Endothelial cell of umbilical vein (primary cell): ENCODE results near the gene POU2AF1. TPM values are rescaled to one million over a fixed set of nuclear protein-coding genes. Genes with fewer than 3 reads are reported as not detected.

ENCODE experiments used
- BruUV-seq: library from RNA; stranded (reverse); fragments of 400-500 nt; replicated peaks from 2 replicates; lab custom pipeline; 2021; lab: Mats Ljungman, UMichigan
- CTCF ChIA-PET: fragments of 300-600, 350-600 bp; sonication (Branson Sonifier 250); formaldehyde crosslinking; loops from one replicate; lab custom pipeline; 2021; ENCODE audit warnings: antibody characterized with exemption, inconsistent platforms; lab: Charles Lee
- POLR2A ChIA-PET: fragments of 300-600, 350-600 bp; sonication (Branson Sonifier 250); formaldehyde crosslinking; loops from one replicate; lab custom pipeline; 2021; ENCODE audit warnings: antibody characterized with exemption, inconsistent platforms; lab: Charles Lee
- DNase-seq: peaks from one replicate; pipeline ENCODE4 v3.0.0-alpha.2; 2011; ENCODE audit warnings: low read depth, low spot score
- FAIRE-seq: peaks from 2 replicates; lab custom pipeline; 2011; peaks lifted over from hg19 to GRCh38; lab: Jason Lieb, UNC
- H2AFZ ChIP-seq: 2 replicates; pipeline ENCODE4 v1.6.0; 2012; ENCODE audit warnings: low read depth, low read length, control low read depth, inconsistent platforms
- H3K27ac ChIP-seq: 2 replicates; pipeline ENCODE4 v1.5.1; 2011; ENCODE audit warnings: low read depth, mild to moderate bottlenecking, control low read depth, low read length, moderate library complexity; ENCODE audit not compliant: insufficient read depth
- H3K27me3 ChIP-seq, 2 experiments: 2 replicates each; pipeline versions ENCODE4 v1.6.0 to v1.6.1; 2011; ENCODE audit warnings: low read length in 2 of 2, mixed read lengths in 1 of 2; ENCODE audit not compliant: control insufficient read depth in 2 of 2, insufficient read depth in 2 of 2
- H3K36me3 ChIP-seq, 2 experiments: 2 replicates in 1 of 2; 3 replicates in 1 of 2; pipeline ENCODE4 v1.5.1; 2011; ENCODE audit warnings: low read length in 2 of 2, mild to moderate bottlenecking in 1 of 2, moderate library complexity in 1 of 2; ENCODE audit not compliant: control insufficient read depth in 2 of 2, insufficient read depth in 2 of 2; ENCODE audit errors: extremely low read depth in 1 of 2
- H3K4me1 ChIP-seq: 3 replicates; pipeline ENCODE4 v1.5.1; 2011; ENCODE audit warnings: mild to moderate bottlenecking, low read length; ENCODE audit not compliant: control insufficient read depth, insufficient read depth; ENCODE audit errors: extremely low read depth
- H3K4me2 ChIP-seq: 2 replicates; pipeline ENCODE4 v1.6.1; 2011; ENCODE audit warnings: low read length, control low read depth, mixed read lengths; ENCODE audit not compliant: insufficient read depth
- H3K4me3 ChIP-seq, 3 experiments: fragments of 200-600 bp in 1 of 3; sonication (generic), shearing (Covaris generic) in 1 of 3; replicated peaks in 1 of 3; 2 replicates each; pipeline ENCODE4 v1.5.1; 2011 to 2016; ENCODE audit warnings: control low read depth in 3 of 3, low read length in 3 of 3, mild to moderate bottlenecking in 2 of 3, inconsistent platforms in 1 of 3, low read depth in 1 of 3, moderate library complexity in 1 of 3; ENCODE audit not compliant: insufficient read depth in 1 of 3
- H3K79me2 ChIP-seq: 2 replicates; pipeline ENCODE4 v1.6.0; 2012; ENCODE audit warnings: low read length, inconsistent platforms; ENCODE audit not compliant: control insufficient read depth, insufficient read depth
- H3K9ac ChIP-seq: replicated peaks from 2 replicates; pipeline ENCODE3; 2011; ENCODE audit warnings: low read length, control low read depth; ENCODE audit not compliant: insufficient read depth; ENCODE audit errors: extremely low read depth
- H3K9me1 ChIP-seq: replicated peaks from 3 replicates; pipeline ENCODE4 v1.6.0; 2011; ENCODE audit warnings: mild to moderate bottlenecking, low read length; ENCODE audit not compliant: control insufficient read depth, insufficient read depth; ENCODE audit errors: extremely low read depth
- H3K9me3 ChIP-seq: replicated peaks from 2 replicates; pipeline ENCODE4 v1.5.1; 2012; ENCODE audit warnings: low read length, inconsistent platforms; ENCODE audit not compliant: control insufficient read depth, insufficient read depth
- H4K20me1 ChIP-seq: replicated peaks from 2 replicates; pipeline ENCODE3; 2011; ENCODE audit warnings: mild to moderate bottlenecking, low read length; ENCODE audit not compliant: control insufficient read depth, insufficient read depth; ENCODE audit errors: extremely low read depth
- GATA2 ChIP-seq: IDR thresholded peaks from 2 replicates; pipeline ENCODE4 v1.7.0; 2011; ENCODE audit warnings: low read depth, mild to moderate bottlenecking, moderate library complexity, mixed read lengths, low read length; ENCODE audit not compliant: insufficient read length, insufficient read depth
- JUN ChIP-seq: IDR thresholded peaks from 2 replicates; pipeline ENCODE4 v1.6.1; 2011; ENCODE audit warnings: borderline replicate concordance, low read depth; ENCODE audit not compliant: insufficient read length, insufficient read depth
- MYC ChIP-seq: IDR thresholded peaks from one replicate; pipeline ENCODE4 v1.6.1; 2011; ENCODE audit warnings: mild to moderate bottlenecking, low read depth, low read length
- dilution Hi-C: fragments of 300-500 bp; cut with MboI; formaldehyde crosslinking; loops from one replicate; pipeline ENCODE4 v1.15.0; 2019; ENCODE audit warnings: low sequenced_read_pairs; ENCODE audit not compliant: extremely low pct_ligation_motif_present
- intact Hi-C: fragments of 100-400 bp; cut with micrococcal nuclease; formaldehyde crosslinking; loops from one replicate; pipeline ENCODE4 v1.10.0; 2022
- polyA plus RNA-seq, 4 experiments: library from polyadenylated mRNA; depleted of rRNA in 3 of 4; stranded (reverse) in 3 of 4; unstranded in 1 of 4; fragments of >200 nt; gene quantifications; 2 replicates each; pipeline versions ENCODE4 v1.2.1 to v1.2.3, GENCODE V29; 2011 to 2012; ENCODE audit warnings: missing spikeins in 1 of 4
- total RNA-seq: library from RNA; stranded (reverse); gene quantifications from 2 replicates; pipeline ENCODE4 v1.2.3, GENCODE V29; 2021
- TF ChIP-seq, protein P1 (sequence below), 2 donors: IDR thresholded peaks; 1 replicate in 1 of 2; 2 replicates in 1 of 2; pipeline ENCODE4 v1.5.1; 2011; ENCODE audit warnings: low read length in 2 of 2, mild to moderate bottlenecking in 2 of 2, moderate library complexity in 2 of 2, control low read depth in 1 of 2, inconsistent platforms in 1 of 2, low read depth in 1 of 2; ENCODE audit not compliant: insufficient read depth in 1 of 2; ENCODE audit errors: extremely low read depth in 1 of 2
- TF ChIP-seq, protein P2 (sequence below): IDR thresholded peaks from 2 replicates; pipeline ENCODE4 v1.6.1; 2011; ENCODE audit not compliant: insufficient read depth, insufficient read length

Gene POU2AF1
- total and polyA plus RNA-seq, 2 donors (not counting 3 experiments of a cell fraction or from before 2014, with no cell fraction given): not detected

DNA sequence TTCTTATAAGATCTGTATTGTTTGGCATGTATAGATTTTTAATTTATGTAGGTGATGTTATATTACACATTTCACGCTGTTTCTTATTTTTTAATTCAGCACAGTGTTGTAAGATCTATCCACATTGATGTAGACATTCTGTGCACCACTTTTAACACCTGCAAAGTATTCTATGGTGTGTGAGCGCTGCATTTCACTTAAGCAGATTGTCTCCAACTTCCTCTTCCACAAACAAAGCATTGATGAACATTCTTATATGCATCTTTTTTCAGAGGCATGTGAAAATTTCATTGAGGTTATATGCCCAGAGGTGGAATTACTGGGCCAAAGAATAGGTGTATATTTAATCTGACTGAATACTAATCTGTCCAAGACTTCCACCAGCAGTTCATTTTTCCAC lies 3.4 kb upstream of the POU2AF1 start:
- H3K9me3 ChIP-seq: no peaks in the 10 kb centered on the region
- H3K9ac ChIP-seq: no peak overlapping the region
- FAIRE-seq (no peak), DNase-seq (no peak)
- H3K79me2 ChIP-seq: no peaks in the 10 kb centered on the region
- no TSS peak for BruUV-seq
- H3K4me2 ChIP-seq: no peak overlapping the region
- H3K4me1 ChIP-seq: no peaks in the 10 kb centered on the region
- H3K27ac ChIP-seq: no peak overlapping the region
- no peaks in the 10 kb centered on the region for H3K36me3 ChIP-seq
- intact Hi-C loops: no loop called here
- POLR2A ChIA-PET: no interaction called here
- CTCF ChIA-PET: no interaction called here
- dilution Hi-C loops: no loop called here
- no peak overlapping the region for H3K4me3 ChIP-seq
- H4K20me1 ChIP-seq: no peaks in the 10 kb centered on the region
- TF ChIP-seq MYC (no peak), JUN (no peak)
- TF ChIP-seq, protein P1, sequence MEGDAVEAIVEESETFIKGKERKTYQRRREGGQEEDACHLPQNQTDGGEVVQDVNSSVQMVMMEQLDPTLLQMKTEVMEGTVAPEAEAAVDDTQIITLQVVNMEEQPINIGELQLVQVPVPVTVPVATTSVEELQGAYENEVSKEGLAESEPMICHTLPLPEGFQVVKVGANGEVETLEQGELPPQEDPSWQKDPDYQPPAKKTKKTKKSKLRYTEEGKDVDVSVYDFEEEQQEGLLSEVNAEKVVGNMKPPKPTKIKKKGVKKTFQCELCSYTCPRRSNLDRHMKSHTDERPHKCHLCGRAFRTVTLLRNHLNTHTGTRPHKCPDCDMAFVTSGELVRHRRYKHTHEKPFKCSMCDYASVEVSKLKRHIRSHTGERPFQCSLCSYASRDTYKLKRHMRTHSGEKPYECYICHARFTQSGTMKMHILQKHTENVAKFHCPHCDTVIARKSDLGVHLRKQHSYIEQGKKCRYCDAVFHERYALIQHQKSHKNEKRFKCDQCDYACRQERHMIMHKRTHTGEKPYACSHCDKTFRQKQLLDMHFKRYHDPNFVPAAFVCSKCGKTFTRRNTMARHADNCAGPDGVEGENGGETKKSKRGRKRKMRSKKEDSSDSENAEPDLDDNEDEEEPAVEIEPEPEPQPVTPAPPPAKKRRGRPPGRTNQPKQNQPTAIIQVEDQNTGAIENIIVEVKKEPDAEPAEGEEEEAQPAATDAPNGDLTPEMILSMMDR (IDR thresholded peaks at IDR 0.05; ENCODE audit: extremely low read depth in 1 of 2, insufficient read depth in 1 of 2, low read depth in 1 of 2, low read length in 2 of 2): no peak
- TF ChIP-seq, protein P2, sequence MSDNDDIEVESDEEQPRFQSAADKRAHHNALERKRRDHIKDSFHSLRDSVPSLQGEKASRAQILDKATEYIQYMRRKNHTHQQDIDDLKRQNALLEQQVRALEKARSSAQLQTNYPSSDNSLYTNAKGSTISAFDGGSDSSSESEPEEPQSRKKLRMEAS: no peak
- H3K9me1 ChIP-seq: no peaks in the 10 kb centered on the region
- no peak overlapping the region for H2AFZ ChIP-seq
- peaks cover 0 to 2% of the 10 kb centered on the region in 2 experiments for H3K27me3 ChIP-seq

DNA sequence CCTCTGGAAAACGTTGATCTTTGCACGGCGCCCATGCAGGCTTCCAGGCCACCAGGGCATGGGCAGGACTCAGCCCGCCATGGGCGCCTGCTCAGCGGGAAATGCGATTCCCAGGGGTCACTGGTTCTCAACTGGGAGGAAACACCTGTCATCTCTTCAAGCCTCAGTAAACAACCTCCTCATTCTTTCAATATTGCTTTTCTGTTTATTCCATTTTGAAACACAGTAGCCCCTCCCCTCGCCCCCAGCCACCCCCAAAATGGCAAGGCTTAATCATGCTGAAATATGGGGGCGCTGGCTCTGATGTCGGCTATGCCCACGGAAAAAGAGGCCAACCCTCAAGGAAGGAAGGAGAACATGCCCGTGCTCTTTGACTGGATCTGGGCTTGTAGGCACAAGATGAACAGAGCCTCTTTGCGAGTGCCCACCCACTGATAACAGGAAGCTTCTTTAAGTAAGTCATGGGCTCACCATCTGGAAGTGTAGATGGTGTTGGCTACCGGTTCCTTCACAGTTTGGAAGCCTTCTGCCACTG lies 594 bp upstream of the POU2AF1 start:
- no peak for DNase-seq
- Histone ChIP-seq H3K27me3 (peaks cover 0 to 2% of the 10 kb centered on the region in 2 experiments), H3K4me1 (no peaks in the 10 kb centered on the region), H3K9me1 (no peaks in the 10 kb centered on the region), H3K79me2 (no peaks in the 10 kb centered on the region), H3K9me3 (no peaks in the 10 kb centered on the region), H2AFZ (no peak overlapping the region), H3K27ac (no peak overlapping the region), H3K36me3 (no peaks in the 10 kb centered on the region), H3K9ac (no peak overlapping the region), H3K4me2 (no peak overlapping the region), H3K4me3 (no peak overlapping the region), H4K20me1 (no peaks in the 10 kb centered on the region)
- no peak for FAIRE-seq
- ChIA-PET CTCF (no interaction called here), POLR2A (no interaction called here)
- no peak for TF ChIP-seq JUN
- TF ChIP-seq GATA2: no peak
- dilution Hi-C loops: no loop called here
- intact Hi-C loops: no loop called here
- no TSS peak for BruUV-seq
